NCI-H510A treated with DMSO at 0.1 percent for 48 hours (cell line): ENCODE results near the gene HOXA11.

ENCODE experiments used
- DNase-seq: peaks from one replicate; lab custom pipeline; 2025; lab: John Stamatoyannopoulos, UW

Gene HOXA11

DNA sequence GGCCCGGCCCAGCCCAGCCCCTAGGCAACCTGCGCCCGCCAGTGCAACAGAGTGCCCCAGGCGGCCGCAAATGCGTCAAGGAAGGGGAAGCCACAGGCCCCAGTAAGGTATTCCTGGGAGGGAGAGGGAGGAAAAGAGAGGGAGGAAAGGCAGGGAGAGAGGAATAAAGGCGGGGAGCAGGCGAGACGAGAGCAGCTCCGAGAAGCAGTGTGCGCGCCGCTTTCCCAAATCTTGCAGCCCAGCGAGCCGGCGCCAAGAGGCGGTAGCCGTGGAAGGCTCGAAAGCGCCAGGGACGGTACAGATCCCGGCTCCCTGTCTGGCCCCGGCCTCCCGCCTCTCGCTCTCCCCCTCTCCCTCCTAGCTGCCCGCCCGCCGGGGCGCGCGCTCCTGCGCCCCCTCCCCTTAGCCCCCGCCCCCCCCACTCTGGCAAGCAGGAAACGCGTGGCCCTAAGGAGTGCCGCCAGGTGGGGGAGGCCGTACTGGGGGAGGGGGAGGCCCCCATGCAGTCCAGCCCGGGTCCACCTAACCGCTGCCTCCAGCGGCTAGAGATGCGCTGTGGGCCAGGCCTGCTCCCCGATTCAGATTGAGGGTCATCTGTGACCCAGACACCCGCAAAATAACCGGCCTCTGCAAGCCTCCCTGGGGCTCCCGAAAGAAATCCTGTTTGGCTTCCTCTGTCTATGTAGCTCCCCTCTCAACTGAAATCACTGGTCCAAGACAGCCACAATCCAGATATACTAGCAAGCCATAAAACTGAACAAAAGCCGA is 15.2 kb downstream of the HOXA11 start:
- DNase-seq = peak; percentile 87

DNA sequence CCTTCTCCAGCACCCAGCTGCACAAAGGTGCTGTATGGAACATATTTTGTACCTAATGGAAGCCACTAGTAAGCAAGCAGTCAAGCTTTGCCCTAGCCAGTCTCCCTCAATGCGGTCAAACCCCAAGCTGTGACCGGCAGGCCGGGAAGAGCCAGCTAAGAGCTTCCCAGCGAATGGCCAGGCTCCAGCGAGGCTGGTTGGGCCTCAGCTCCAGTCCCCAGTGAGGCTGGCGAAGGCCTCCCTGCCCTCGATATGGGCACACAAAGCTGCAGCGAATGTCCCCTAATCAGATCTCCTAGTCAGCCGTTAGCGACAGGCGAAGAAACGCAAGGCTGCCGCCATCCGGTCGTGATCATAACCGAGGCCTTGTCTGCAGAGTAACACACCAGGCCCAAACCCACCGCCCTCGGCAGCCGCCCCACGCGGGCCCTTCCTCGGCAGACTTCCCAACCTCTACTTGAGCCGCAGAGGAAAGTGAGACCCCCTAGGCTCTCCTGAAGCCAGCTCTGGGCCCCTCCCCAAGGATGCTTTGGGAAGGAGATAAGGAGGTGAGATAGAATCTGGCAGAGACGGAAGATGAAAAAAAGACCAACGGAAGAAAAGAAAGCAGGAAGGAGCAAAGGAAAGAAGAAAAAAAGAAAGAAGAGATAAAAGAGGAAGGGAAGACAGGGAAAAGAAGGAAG is 16.6 kb downstream of the HOXA11 start:
- DNase-seq = peak; percentile 72

DNA sequence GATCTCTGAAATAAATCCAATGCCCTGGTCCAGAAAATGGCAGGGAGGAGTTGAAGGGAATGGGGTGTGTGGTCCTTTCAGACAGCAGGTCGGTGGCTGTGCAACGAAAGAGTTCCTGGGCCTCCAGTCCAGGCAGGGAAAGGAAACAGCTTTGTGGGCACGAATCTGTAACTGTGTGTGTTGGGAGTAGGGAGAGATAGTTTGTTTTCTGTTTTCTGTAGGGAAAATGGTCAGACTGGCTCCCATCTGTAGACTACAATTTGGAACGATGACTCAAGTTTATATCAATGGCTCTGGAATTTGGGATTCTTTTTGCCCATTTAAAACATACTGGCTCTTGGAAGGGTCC is 17.1 kb downstream of the HOXA11 start:
- no peak for DNase-seq

DNA sequence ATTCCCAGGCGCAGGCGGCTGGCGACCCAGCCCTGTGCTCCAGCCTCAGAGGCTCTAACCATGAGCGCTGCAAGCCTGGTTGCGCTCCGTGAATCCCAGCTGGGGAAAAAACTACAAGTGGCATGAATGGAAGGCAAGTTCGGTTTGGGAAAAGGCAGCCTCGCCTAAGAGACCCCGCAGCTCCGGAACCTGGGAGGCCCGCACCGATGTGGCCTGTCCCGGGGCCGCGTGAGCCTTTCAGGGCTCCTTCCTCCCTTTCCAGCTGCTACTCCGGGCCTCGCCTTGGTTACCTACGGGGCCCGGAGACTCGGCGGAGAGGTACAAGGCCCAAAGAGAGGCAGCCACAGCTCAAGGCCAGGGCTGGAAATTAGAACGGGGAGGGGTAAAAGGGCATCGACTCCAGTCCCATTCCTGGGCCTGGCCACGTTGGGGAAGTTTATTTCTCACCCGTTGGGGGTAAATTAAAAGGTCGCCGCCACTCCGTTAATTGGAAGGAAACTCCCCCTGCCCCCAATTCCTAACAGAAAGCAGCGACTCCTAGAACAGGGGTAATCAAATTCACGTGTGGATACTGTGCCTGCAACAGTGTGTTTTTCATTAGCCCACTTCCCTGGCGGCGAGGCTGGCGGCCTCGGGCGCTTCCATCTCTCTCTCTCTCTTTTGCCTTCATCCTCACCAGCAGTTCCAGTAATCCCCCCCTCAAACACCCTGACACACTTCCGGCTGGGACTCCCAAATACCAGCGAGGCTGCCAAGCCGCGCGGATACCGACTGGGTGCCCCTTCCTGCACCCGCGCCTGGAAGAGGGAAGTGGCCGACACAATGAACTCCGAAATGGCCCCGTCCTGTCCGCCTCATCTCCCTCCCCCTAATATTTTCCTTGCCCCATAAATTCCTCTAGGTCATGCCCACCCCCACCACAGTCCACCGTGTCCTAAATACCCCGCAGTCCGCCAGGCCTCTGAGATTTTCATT is 18.2 kb downstream of the HOXA11 start:
- DNase-seq = peak; percentile 76

DNA sequence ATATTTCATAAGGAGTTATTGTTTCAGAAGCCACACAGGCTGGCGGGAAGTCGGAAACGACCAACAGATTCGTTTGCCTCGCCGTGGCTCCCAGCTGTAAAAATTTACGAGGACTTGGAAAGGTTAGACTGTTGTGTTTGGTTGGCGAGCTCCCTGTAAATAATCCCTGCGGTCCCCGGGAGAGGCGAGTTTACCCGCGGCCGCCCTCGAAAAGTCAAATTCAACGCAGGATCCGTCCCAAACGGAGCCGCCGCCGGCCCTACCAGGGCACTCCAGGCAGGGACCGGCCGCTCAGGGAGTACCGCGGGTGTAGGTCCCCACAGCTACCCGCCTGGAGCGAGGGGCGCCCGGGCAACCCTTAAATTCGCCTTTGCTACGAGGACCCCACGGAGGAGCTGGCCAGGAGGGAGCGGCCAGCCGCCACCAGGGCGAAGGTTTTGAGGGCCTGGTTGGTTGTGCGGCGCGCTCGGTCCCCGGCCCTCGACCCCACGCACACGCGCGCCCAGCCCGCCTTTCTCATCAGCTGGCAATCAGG is 19.0 kb downstream of the HOXA11 start:
- DNase-seq = no peak

DNA sequence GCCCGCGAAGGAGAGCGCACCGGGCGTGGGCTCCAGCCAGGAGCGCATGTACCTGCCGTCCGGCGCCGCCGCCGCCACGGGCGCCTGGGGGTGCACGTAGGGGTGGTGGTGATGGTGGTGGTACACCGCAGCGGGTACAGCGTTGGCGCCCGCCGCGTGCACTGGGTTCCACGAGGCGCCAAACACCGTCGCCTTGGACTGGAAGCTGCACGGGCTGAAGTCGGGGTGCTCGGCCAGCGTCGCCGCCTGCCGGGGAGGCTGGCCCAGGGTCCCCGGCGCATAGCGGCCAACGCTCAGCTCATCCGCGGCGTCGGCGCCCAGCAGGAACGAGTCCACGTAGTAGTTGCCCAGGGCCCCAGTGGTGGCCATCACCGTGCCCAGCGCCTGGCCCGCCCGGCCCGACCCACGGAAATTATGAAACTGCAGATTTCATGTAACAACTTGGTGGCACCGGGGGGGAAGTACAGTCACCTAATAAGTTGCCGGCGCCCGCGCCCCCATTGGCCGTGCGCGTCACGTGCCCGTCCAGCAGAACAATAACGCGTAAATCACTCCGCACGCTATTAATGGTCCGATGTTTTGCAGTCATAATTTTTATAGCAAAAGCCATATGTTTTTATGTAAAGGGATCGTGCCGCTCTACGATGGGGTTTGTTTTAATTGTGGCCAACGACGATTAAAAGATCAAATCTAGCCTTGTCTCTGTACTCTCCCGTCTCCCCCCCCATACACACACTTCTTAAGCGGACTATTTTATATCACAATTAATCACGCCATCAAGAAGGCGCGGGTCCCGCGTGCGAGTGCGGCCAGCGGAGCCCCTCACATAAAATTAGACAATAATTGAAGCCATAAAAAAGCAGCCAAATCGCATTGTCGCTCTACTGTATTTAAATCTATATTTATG is 19.7 kb downstream of the HOXA11 start, which contains the start of gene HOXA9:
TSS of gene HOXA9 (minus strand) at position 449 of the 907 bp plus-strand sequence. CDS start at position 369, 80 bp downstream.
- DNase-seq = peak; percentile 92

DNA sequence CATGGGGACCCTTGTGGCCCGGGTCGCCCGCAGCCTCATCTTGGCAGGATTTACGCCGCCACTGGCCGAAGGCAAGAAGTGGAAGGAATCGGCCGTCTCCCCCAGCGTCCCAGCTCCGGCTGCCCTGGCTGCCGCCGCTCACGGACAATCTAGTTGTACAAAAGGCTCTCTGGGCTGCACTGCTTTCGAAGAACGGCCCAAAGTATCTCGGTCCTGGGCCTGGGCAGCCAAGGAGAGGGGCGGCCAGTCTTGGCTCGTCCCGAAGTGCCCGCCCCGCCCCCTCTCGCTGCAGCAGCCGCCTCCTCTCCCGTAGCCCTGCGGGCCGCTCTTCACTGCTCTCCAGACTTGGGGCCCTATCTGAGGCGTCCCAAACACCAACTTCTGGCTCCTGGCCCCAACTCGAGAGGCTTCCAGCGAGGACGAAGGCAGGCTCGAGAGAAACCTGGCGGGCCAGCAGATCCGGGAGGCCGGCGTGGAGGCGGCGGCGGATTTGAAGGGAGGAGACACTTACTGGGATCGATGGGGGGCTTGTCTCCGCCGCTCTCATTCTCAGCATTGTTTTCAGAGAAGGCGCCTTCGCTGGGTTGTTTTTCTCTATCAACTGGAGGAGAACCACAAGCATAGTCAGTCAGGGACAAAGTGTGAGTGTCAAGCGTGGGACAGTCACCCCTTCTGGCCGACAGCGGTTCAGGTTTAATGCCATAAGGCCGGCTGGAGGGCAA is 20.5 kb downstream of the HOXA11 start:
- peak; percentile 38 for DNase-seq

DNA sequence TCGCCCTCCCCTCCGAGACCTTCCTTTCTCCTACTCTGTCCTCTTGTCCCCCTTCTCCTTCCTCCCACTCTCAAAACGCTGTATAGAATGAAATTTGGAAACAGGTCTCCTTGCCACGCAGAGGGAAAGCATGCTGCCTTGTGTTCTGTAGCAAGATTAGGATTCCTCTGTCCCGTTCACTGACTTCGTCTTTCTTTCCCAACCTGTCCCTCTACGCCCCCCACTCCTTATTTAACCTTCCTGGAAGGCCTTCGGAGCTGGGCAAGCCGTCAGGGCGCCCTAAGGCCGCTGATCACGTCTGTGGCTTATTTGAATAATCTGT is 21.0 kb downstream of the HOXA11 start:
- DNase-seq = no peak

DNA sequence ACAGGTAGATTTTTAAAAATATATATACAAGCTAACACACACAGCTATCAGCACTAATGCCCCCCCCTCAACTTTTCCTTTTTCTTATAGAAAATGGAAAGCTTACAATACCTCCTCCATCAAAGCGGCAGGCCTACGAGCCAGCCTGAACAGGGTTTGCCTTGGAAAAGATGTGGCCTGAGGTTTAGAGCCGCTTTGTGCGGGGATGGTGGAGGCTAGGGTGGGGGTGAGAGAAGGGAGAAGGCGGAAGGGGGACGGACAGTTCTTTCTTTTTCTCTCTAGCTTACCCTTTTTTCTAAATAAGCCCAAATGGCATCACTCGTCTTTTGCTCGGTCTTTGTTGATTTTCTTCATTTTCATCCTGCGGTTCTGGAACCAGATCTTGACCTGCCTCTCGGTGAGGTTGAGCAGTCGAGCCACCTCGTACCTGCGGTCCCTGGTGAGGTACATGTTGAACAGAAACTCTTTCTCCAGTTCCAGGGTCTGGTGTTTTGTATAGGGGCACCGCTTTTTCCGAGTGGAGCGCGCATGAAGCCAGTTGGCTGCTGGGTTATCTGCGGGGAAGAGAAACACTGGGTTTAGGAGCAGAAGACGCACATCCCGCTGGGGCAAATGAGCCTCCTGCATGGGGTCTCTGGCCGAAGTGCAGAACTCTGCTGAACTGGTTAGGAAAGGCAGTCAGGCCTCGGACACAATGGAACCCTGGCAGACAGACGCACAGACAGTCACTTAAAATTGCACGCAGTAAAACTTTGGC is 21.6 kb downstream of the HOXA11 start:
- peak; percentile 48 for DNase-seq

DNA sequence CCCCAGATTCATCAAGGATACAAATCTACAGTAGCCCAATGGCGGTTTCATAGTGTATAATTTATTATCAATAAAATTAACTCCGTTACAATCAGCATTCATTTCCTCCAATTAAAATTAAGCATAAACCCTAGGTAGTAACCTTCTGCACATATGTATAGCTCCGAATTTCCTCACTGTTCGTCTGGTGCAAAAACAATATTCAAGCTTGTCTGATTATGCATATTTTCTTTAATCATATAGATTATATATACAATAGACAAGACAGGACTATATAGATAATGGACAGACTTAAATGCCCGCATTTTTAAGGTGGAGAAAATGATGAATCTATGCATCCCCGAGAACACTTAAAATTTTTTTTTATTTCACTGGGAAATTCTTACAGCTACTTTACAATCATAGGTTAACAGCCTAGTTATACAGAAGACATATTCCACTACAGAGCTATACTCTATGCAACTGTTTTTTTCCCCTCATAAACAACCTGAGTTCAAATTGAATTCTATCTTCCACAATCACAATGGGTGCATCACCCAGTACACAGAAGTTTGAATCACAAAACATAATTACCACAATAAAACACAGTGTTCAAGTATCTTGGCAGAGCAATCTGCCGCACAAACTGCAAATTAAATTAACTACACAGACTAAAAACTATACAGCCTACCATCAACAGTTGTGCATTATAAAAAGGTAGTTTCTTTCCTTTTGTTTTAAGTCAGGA is 22.3 kb downstream of the HOXA11 start:
- peak; percentile 59 for DNase-seq

DNA sequence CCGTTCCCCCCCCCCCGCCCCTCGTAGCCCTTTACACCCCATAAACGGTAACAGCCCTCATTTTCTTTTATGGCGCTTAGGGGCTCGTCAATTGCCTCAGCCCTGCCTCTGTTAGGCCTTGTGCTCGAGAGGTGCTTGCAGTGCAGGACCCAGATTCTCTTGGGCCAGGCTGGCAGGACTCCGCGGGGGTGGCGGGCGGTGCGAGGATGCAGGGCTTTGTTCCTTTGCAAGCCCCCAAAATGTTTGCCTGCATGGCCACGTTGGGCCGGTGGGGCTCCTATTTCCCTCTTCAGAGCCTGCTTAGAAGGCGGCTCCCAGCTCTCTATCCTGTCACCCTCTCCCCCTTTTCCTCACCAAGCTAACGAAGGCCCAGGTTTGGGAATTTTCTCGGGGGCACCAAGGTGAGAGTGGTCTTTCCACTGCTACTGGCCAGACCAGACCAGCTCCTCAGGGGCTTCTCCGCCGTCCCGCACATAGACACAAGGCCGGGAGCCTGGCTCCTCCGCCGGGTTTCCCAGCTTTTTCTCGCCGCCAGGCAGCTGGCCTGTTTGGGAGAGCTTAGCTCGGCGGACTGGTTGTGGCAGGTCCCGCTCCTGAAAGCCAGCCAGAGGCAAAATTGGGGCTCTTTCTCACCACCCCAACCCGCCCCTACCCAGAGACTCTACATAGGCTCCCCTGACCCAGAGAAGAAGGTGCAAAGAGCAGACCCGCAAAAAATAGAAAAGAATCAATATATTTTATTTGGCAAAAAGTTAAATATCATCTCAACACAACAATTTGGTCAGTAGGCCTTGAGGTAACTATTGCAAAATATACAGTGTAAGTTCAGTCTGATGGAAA is 23.1 kb downstream of the HOXA11 start:
- peak; percentile 59 for DNase-seq

DNA sequence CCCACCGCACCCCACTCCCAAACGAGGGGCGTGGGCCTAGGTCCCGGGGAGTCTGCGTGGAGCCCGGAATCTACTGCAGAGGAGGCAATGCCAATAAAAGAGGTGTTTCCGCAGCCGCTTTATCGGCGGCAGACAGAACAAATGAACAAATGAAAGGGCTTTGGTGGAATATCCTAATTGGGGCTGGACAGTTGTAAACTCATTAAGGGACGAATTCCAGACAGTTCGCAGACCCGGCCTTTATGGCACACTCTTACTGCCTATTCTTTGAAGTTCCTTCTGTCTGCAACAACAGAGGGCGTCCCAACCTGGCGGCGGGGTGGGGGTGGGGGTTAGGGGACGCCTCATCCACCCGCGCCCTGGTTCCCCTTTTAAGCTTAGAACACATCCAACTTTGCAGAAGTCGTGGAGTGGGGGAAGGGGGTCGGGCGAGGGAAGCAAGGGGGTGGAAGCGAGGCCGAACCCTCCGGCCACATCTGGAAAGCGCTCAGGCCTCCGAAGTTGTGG is 23.8 kb downstream of the HOXA11 start:
- peak; percentile 64 for DNase-seq

DNA sequence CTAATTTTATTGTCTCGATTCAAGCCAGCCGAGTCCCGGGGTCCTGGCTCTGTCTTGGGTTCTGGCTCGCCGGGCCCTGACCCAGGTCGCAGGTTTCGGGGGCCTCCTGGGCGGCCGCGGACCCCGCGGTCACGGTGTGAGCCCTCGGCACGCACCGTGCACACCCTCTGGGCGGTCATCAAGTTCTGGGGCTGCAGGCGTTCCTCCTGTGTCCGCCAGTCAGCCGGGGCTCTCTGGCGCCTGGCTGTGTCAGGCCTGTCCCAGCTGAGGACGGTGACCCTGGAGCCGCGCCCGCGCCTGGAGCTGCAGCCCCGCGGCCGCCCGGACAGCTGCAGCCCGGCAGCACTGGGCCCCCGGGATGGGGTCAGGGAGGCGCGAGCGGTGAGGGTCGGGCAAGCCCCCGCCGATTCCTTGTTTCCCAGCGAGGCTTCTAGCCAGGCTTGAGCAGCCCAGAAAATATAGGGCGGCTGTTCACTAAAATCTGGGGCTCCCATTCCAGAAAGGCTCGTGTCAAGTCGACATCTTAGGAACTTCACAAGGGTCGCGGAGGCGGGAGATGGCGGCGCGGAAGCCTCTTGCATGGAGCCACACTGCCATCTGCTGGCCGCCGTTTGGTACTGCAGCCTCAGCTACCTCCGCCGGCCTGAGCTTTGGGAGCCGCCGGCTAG is 24.4 kb downstream of the HOXA11 start:
- DNase-seq = peak; percentile 90

DNA sequence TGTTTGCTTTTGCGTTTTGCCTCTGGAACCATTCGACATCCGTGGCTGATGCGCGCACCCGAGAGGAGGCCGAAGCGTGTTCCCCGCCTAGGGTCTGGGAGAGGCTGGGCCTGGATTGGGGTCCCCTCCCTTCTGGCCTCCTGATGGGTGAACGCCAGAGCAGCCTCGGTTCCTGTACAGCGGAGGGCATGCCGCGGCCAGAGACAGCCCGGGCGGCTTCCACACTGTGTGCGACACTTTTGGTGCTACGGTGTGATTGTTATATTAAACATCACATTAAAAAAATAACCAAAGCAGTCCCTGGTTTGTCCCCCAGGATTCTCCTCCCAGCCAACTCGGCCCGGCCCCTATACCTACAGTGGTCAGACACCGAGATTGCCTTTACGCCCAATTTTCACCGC is 24.9 kb downstream of the HOXA11 start:
- no peak for DNase-seq

DNA sequence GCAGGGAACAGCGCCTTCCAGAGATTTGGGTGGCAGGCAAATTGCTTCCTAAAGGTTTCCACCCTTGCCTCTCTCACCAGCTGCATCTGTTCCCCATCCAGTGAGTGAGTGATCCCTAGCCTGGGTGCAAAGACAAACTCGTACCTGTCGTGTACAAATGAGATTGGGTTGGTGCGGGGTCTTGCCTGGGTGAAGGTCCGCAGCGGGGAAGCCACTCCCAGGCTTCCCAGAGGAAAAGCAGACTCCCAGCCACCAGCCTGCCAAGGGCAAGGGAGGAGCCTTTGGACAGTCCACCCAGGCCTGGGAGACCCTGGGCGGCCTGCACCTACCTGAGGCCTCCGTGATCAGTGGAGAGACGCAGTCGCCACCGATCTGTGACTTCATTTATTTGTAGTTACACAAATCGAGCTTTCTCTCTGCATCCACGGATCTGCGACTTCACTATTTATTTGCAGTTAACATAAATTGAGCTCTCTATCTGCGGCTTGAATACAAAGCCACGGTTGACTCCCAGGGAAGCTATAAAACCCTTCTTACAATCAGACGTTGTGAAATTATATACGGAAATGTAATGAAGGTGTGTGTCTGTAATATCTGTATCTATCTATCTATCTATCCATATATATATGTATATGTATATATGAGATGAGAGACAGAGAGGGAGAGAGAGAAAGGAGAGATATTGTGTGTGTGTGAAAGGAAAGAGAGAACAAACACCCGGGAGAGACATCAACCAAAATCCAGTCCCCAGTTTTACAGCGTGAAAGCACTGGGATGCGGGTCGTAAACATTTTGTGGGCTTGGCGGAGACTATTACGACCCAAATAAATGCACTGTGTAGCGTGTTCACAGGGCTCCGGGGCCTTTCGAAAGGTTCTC is 25.5 kb downstream of the HOXA11 start:
- DNase-seq = peak; percentile 51
